Gastroesophageal sphincter (tissue), 4 donors: ENCODE results near the gene CENPS. TPM values are rescaled to one million over a fixed set of nuclear protein-coding genes. Genes with fewer than 3 reads are reported as not detected.

Source experiments
- ATAC-seq: fragments of 150-250 bp; one replicate; pipeline ENCODE4 v1.9.1; 2016; ENCODE audit warnings: mild to moderate bottlenecking, moderate library complexity
- H3K27ac ChIP-seq, 4 donors: fragments of 200-600 bp; sonication (generic) in 3 of 4; 1 replicate in 3 of 4; 2 replicates in 1 of 4; pipeline ENCODE4 v1.5.1; 2016 to 2019
- H3K27me3 ChIP-seq: fragments of 200-600 bp; sonication (generic); one replicate; pipeline ENCODE4 v1.5.1; 2019
- H3K36me3 ChIP-seq, 2 donors: fragments of 200-600 bp; sonication (generic); one replicate each; pipeline ENCODE4 v1.5.1; 2019; ENCODE audit warnings: control low read depth in 1 of 2
- H3K4me1 ChIP-seq, 3 donors: fragments of 200-600 bp; sonication (generic); 1 replicate in 2 of 3; 2 replicates in 1 of 3; pipeline ENCODE4 v1.5.1; 2016 to 2019; ENCODE audit warnings: control low read depth in 2 of 3
- H3K4me3 ChIP-seq, 2 donors: fragments of 200-600 bp; sonication (generic); one replicate each; pipeline ENCODE4 v1.5.1; 2019; ENCODE audit warnings: mild to moderate bottlenecking in 1 of 2, moderate library complexity in 1 of 2
- H3K9me3 ChIP-seq, 3 donors: fragments of 200-600 bp; sonication (generic); one replicate each; pipeline ENCODE4 v1.5.1; 2017 to 2019; ENCODE audit warnings: control low read depth in 2 of 3
- CTCF ChIP-seq, 4 experiments: fragments of 200-600 bp in 2 of 4; fragments of 450-650 bp in 2 of 4; sonication (generic) in 1 of 4; IDR thresholded peaks; one replicate each; pipeline ENCODE4 v1.5.1; 2017 to 2019; ENCODE audit warnings: antibody characterized with exemption in 4 of 4, mild to moderate bottlenecking in 2 of 4, moderate library complexity in 2 of 4
- EP300 ChIP-seq: sonication (generic); formaldehyde crosslinking; IDR thresholded peaks from one replicate; pipeline ENCODE4 v1.6.1; 2017; ENCODE audit warnings: antibody characterized with exemption, mild to moderate bottlenecking
- POLR2A ChIP-seq, 2 donors: fragments of 450-650 bp; IDR thresholded peaks; one replicate each; pipeline ENCODE4 v1.6.1; 2017; ENCODE audit warnings: antibody characterized with exemption in 2 of 2, mild to moderate bottlenecking in 2 of 2, moderate library complexity in 1 of 2
- POLR2AphosphoS5 ChIP-seq: sonication (generic); formaldehyde crosslinking; IDR thresholded peaks from one replicate; pipeline ENCODE4 v1.6.1; 2017; ENCODE audit warnings: antibody characterized with exemption
- WGBS, 2 donors: methylation state at CpG; one replicate each; pipeline ENCODE4 v1.1.5; 2018; ENCODE audit warnings: low coverage in 1 of 2; 5-methylcytosine and 5-hydroxymethylcytosine counted together
- total RNA-seq, 4 donors: library from RNA; depleted of rRNA; stranded (reverse); fragments of >200 nt; gene quantifications; one replicate each; pipeline ENCODE4 v1.1.0, GENCODE V29; 2016

Gene CENPS
- total RNA-seq, 4 donors from 2014 or later = 2.1 to 7.2 (median 4.8) TPM

- Histone ChIP-seq H3K27ac (no peak overlapping the region), H3K4me3 (no peak overlapping the region), H3K36me3 (peaks cover 0 to 5% of the 10 kb centered on the region in 2 donors), H3K4me1 (peaks cover 0 to 27% (median 7%) of the 10 kb centered on the region in 3 donors), H3K9me3 (no peaks in the 10 kb centered on the region), H3K27me3 (no peaks in the 10 kb centered on the region)
- TF ChIP-seq CTCF (IDR thresholded peaks at IDR 0.05) (no peak), POLR2A (IDR thresholded peaks at IDR 0.05) (no peak), EP300 (no peak), POLR2AphosphoS5 (no peak)
- ATAC-seq = no peak
- 79 to 85% methylated on average over 3 to 7 of the region's 11 CpGs for WGBS, 2 donors
Measured at GRCh38 chr1:10433790-10434189, 3.6 kb downstream of the CENPS start.

GRCh38 chr1:10434590-10434989 is 4.4 kb downstream of the CENPS start:
- no peak overlapping the region for H3K27ac ChIP-seq
- WGBS, 2 donors = 92 to 93% methylated on average over 4 to 5 of the region's 5 CpGs
- peaks cover 0 to 7% of the 10 kb centered on the region in 2 donors for H3K36me3 ChIP-seq
- H3K27me3 ChIP-seq = no peaks in the 10 kb centered on the region
- ATAC-seq = no peak
- no peaks in the 10 kb centered on the region for H3K9me3 ChIP-seq
- TF ChIP-seq POLR2AphosphoS5 = no peak
- TF ChIP-seq EP300 = no peak
- no peak for TF ChIP-seq CTCF (IDR thresholded peaks at IDR 0.05)
- no peak for TF ChIP-seq POLR2A (IDR thresholded peaks at IDR 0.05)
- H3K4me3 ChIP-seq = no peak overlapping the region
- H3K4me1 ChIP-seq = peaks cover 0 to 23% (median 7%) of the 10 kb centered on the region in 3 donors

- no peaks in the 10 kb centered on the region for H3K9me3 ChIP-seq
- no peak overlapping the region for H3K27ac ChIP-seq
- H3K4me3 ChIP-seq = no peak overlapping the region
- peaks cover 0 to 4% (median 0%) of the 10 kb centered on the region in 3 donors for H3K4me1 ChIP-seq
- no peak for TF ChIP-seq EP300
- TF ChIP-seq CTCF (IDR thresholded peaks at IDR 0.05) = no peak
- no peak for TF ChIP-seq POLR2A (IDR thresholded peaks at IDR 0.05)
- no peak for TF ChIP-seq POLR2AphosphoS5
- ATAC-seq = no peak
- peaks cover 0 to 21% of the 10 kb centered on the region in 2 donors for H3K36me3 ChIP-seq
- no peaks in the 10 kb centered on the region for H3K27me3 ChIP-seq
- WGBS, 2 donors = 90 to 100% methylated on average over 1 of the region's 1 CpG
Measured at GRCh38 chr1:10437052-10437451, 6.8 kb downstream of the CENPS start.

- 53 to 59% methylated on average over 7 of the region's 7 CpGs for WGBS, 2 donors
- Histone ChIP-seq H3K4me1 (no peaks in the 10 kb centered on the region), H3K27me3 (no peaks in the 10 kb centered on the region), H3K4me3 (no peak overlapping the region), H3K27ac (no peak overlapping the region), H3K9me3 (no peaks in the 10 kb centered on the region), H3K36me3 (peaks cover 0 to 27% of the 10 kb centered on the region in 2 donors)
- TF ChIP-seq POLR2A (IDR thresholded peaks at IDR 0.05) = no peak
- TF ChIP-seq POLR2AphosphoS5 = no peak
- no peak for TF ChIP-seq EP300
- no peak for TF ChIP-seq CTCF (IDR thresholded peaks at IDR 0.05)
- no peak for ATAC-seq
Measured at GRCh38 chr1:10438677-10439163, 8.5 kb downstream of the CENPS start.

- WGBS, 2 donors = 80 to 89% methylated on average over 2 of the region's 2 CpGs
- no peaks in the 10 kb centered on the region for H3K9me3 ChIP-seq
- H3K27ac ChIP-seq = no peak overlapping the region
- H3K27me3 ChIP-seq = no peaks in the 10 kb centered on the region
- no peaks in the 10 kb centered on the region for H3K4me1 ChIP-seq
- ATAC-seq = no peak
- no peak for TF ChIP-seq POLR2A (IDR thresholded peaks at IDR 0.05)
- TF ChIP-seq POLR2AphosphoS5 = no peak
- TF ChIP-seq CTCF (IDR thresholded peaks at IDR 0.05) = no peak
- no peak for TF ChIP-seq EP300
- H3K36me3 ChIP-seq = peaks cover 0 to 34% of the 10 kb centered on the region in 2 donors
- no peak overlapping the region for H3K4me3 ChIP-seq
Measured at GRCh38 chr1:10440305-10440704, 10.1 kb downstream of the CENPS start.
